ENCODE results near the gene ATP11B.

The ATP11B gene

DNA sequence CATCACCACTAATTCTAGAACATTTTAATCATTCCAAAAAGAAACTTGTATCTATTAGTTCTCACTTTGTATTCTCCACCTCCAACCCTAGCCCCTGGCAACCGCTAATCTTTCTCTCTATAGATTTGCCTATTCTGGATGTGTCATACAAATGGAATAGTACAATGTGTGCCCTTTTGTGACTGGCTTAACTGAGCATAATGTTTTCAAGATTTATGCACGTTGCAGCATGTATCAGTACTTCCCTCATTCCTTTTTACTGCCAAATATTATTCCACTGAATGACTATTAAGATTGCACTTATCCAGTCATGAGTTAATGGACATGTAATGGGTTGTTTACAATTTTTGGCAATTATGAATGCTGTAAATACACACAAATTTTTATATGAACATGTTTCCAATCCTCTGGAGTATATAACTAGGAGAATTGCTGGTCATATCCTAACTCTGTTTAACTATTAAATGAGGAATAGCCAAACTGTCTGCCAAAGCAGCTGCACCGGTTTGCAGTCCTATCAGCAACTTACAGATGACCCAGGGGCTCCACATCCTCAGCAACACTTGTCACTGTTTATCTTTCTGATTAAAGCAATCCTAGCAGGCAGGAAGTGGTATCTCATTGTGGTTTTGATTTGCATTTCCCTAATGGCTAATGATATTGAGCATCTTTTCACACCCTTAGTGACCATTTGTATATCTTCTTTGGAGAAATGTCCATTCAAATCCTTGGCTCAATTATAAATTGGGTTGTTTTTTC is 144.2 kb downstream of the ATP11B start:
- no peak for DNase-seq (ENCODE audit: low spot score)
- TF ChIP-seq, protein P1, sequence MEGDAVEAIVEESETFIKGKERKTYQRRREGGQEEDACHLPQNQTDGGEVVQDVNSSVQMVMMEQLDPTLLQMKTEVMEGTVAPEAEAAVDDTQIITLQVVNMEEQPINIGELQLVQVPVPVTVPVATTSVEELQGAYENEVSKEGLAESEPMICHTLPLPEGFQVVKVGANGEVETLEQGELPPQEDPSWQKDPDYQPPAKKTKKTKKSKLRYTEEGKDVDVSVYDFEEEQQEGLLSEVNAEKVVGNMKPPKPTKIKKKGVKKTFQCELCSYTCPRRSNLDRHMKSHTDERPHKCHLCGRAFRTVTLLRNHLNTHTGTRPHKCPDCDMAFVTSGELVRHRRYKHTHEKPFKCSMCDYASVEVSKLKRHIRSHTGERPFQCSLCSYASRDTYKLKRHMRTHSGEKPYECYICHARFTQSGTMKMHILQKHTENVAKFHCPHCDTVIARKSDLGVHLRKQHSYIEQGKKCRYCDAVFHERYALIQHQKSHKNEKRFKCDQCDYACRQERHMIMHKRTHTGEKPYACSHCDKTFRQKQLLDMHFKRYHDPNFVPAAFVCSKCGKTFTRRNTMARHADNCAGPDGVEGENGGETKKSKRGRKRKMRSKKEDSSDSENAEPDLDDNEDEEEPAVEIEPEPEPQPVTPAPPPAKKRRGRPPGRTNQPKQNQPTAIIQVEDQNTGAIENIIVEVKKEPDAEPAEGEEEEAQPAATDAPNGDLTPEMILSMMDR (IDR thresholded peaks at IDR 0.05; ENCODE audit: extremely low read depth, missing control alignments) = no peak

DNA sequence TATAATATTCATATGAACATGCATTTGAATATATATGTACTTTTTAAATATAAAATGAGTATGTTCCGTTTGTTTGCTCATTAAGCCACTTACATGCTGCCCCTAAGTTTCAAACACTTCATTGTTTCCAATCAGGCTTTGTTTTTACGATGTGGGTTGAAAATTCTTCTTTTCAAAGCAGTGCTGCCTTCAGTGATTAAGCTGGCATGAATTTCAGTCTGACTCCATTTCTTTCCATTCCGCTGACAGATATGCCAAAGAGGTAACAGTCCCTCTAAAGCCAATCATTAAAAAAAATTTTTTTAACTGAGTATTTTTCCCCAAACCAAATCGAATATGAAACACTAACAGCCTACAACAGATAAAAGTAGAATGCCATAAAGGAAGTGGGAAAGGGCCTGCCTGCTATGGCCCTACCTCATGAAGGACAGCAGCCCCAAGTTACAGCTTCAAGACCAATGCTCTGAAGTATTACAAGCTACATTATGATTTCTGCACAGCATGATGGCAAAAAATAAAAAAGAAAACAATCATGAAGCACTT is 147.0 kb downstream of the ATP11B start:
- TF ChIP-seq, protein P1 (IDR thresholded peaks at IDR 0.05; ENCODE audit: extremely low read depth, missing control alignments) = no peak
- DNase-seq (ENCODE audit: low spot score) = no peak

DNA sequence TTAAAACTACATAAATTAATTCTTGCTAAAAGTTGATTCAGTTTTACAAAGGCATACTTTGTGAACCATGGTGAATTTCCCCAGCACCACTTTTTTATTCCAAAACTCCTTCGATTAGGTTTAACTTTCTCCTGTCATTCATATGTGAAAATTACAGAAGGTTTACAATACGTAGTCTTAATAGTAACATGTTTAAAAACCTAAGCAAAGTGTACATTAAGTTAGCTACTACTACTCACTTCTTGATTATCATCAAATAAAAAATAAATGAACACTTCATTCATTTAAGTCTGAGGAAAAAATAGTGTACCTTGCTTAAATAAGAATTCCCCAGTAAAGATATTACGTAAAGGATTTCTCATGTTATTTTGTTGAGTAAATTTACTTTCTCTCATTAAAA is 148.4 kb downstream of the ATP11B start:
- no peak for DNase-seq (ENCODE audit: low spot score)
- TF ChIP-seq, protein P1 (IDR thresholded peaks at IDR 0.05; ENCODE audit: extremely low read depth, missing control alignments) = no peak

DNA sequence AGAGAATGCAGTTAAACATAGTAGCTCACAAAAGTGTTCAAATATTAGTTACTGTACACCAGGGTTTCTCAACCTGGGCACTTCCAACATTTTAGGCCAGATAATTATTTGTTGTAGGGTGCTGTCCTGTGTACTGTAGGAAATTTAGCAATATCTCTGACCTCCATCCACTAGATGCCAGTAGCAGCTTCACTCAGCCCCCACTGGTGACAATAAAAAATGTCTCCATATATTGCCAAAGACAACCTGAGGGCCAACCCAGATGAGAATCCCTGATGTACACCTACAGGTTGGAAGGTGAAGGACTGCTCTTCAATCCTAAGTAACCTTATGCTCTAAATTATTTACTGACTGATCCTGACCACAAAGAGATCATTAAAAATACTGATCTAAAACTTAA is 154.6 kb downstream of the ATP11B start:
- TF ChIP-seq, protein P1 (IDR thresholded peaks at IDR 0.05; ENCODE audit: extremely low read depth, missing control alignments) = no peak

DNA sequence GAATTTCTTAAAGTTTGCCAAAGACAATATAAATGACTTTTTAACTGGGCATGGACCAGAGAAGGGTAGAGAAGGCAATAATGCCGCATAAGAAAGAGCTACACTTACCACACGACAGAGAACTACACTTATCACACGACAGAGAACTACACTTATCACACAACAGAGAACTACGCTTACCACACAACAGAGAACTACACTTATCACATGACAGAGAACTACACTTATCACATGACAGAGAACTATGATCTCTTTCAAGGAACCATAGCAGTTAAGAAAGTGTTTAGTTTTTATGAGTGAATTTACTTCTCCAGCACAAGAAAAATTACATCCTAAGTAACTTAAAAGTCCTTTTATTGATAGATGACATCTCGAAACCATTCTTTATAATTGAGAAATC is 155.0 kb downstream of the ATP11B start:
- TF ChIP-seq, protein P1 (IDR thresholded peaks at IDR 0.05; ENCODE audit: extremely low read depth, missing control alignments) = no peak

More for the DNA sequence above, 154.6 kb downstream of the ATP11B start:
- DNase-seq (ENCODE audit: low spot score) = no peak

DNA sequence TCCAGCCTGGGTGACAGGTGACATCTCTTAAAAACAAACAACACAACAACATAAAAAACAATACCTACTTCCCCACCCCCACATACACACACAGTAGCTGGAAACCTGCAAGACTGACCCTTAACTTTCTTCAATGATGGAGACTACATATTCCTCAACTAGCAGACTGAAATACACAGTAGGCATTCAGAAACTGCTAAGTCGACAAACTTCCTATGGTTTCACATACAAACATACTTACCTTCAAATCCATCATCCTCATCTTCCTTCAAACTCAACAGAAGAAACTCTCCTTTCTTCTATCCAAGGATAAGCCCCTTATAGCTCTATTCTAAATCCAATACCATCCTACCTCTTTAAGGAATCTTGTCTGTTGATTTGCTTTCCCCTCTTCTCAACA is 156.4 kb downstream of the ATP11B start:
- TF ChIP-seq, protein P1 (IDR thresholded peaks at IDR 0.05; ENCODE audit: extremely low read depth, missing control alignments) = no peak

More for the DNA sequence above, 155.0 kb downstream of the ATP11B start:
- DNase-seq (ENCODE audit: low spot score) = no peak

DNA sequence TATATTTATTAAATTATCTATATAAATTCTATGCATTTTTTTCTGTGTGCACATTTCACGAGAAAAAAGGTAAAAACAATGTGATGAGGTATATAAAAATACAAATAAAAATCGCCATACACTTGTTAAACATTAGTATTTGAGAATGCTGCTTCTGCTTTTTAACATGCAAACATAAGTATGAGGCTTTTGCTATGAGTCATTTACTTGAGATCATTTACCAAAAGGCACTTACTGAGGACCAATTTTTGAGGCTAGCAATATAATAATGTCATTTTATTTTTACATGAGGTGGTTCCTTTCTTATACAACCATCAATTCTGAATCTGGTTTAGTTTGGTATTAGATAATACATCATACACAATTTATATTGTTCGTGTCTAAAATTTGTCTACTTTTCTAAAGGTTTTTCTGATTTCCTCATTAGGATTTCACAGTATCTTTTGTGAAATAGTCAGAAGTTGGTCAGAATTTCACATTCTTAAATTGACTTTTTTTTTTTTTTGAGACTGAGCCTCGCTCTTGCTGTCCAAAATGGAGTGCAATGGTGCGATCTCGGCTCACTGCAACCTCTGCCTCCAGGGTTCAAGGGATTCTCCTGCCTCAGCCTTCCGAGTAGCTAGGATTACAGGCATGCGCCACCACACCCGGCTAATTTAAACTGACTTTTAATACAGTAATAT is 161.4 kb downstream of the ATP11B start:
- no peak for DNase-seq (ENCODE audit: low spot score)
- TF ChIP-seq, protein P1 (IDR thresholded peaks at IDR 0.05; ENCODE audit: extremely low read depth, missing control alignments) = no peak

More for the DNA sequence above, 156.4 kb downstream of the ATP11B start:
- no peak for DNase-seq (ENCODE audit: low spot score)
